ENCODE data around the gene SERPINA9. TPM values are rescaled to one million over a fixed set of nuclear protein-coding genes. Genes with fewer than 3 reads are reported as not detected.

SERPINA9 gene
- total and polyA plus RNA-seq, 2 of the 8 experiments (the other 6 are each of a cell fraction or from before 2014, with no cell fraction given): not detected

GRCh38 chr14:94517248-94517640 lies 41.2 kb upstream of the SERPINA9 start:
- no peak overlapping the region for H2BK15ac ChIP-seq (ENCODE audit: low read length)
- no peak for TF ChIP-seq NANOG (IDR thresholded peaks at IDR 0.05; ENCODE audit: insufficient read depth, low read depth, low read length, poor library complexity, severe bottlenecking)
- 0 out of 2 replicates have a peak, but pooled peaks have one; percentile 21 for TF ChIP-seq JUND (IDR thresholded peaks at IDR 0.05; ENCODE audit: low read length)
- peaks cover 14% of the 10 kb centered on the region; the same call in 1 of the 2 replicates for H3K23me2 ChIP-seq (ENCODE audit: low read depth, low read length)
- no peak overlapping the region for H3K4ac ChIP-seq (replicated peaks; ENCODE audit: insufficient read length, low read depth, low read length)
- no peak overlapping the region for H2AK5ac ChIP-seq (ENCODE audit: low read depth, low read length)
- H2BK12ac ChIP-seq (ENCODE audit: low read depth, low read length): no peak overlapping the region; the same call in 1 of the 2 replicates
- no peak overlapping the region for H2AFZ ChIP-seq (ENCODE audit: low read length)
- no peak overlapping the region for H3K4me3 ChIP-seq (ENCODE audit: extremely low read depth in 1 of 4, insufficient read depth in 2 of 4, low read depth in 3 of 4, low read length in 4 of 4)
- H3K23ac ChIP-seq (ENCODE audit: insufficient read length): no peak overlapping the region
- no peak overlapping the region for H2BK120ac ChIP-seq (replicated peaks; ENCODE audit: low read depth, low read length)
- H3K14ac ChIP-seq (ENCODE audit: insufficient read length): no peak overlapping the region
- no peak overlapping the region for H3K18ac ChIP-seq (ENCODE audit: extremely low read depth, low read length)
- H4K20me1 ChIP-seq (replicated peaks in 1 of 2; ENCODE audit: control insufficient read depth in 1 of 2, insufficient read depth in 2 of 2, low read length in 2 of 2): peaks cover 0 to 5% of the 10 kb centered on the region in 2 experiments
- no peak overlapping the region for H2BK5ac ChIP-seq (ENCODE audit: low read depth, low read length)
- H3K4me1 ChIP-seq (replicated peaks in 1 of 4; ENCODE audit: control insufficient read depth in 3 of 4, insufficient read depth in 4 of 4, low read length in 3 of 4): peaks cover 0 to 12% (median 3%) of the 10 kb centered on the region in 4 experiments; a peak in 4 of 7 replicates
- peak overlapping the region; percentile 52 for H4K91ac ChIP-seq (replicated peaks; ENCODE audit: insufficient read length, low read length)
- 0 out of 4 replicates have a peak overlapping the region, but pooled peaks of 1 of the 2 experiments have one; percentile 4 for H3K4me2 ChIP-seq (ENCODE audit: insufficient read depth in 1 of 2, low read depth in 2 of 2, low read length in 2 of 2)
- FAIRE-seq (no peak), DNase-seq (ENCODE audit: low read depth in 1 of 2, low spot score in 2 of 2) (no peak)
- H3K9ac ChIP-seq (replicated peaks in 1 of 4; ENCODE audit: extremely low read depth in 1 of 4, low read depth in 3 of 4, low read length in 3 of 4): no peak overlapping the region
- H3K79me1 ChIP-seq (ENCODE audit: low read depth, low read length): no peaks in the 10 kb centered on the region
- no peaks in the 10 kb centered on the region for H3K36me3 ChIP-seq (ENCODE audit: control insufficient read depth in 2 of 4, insufficient read depth in 4 of 4, low read length in 3 of 4)
- H3K9me3 ChIP-seq (ENCODE audit: insufficient read depth in 2 of 2, low read depth in 1 of 2, low read length in 1 of 2): peaks cover 0 to 3% of the 10 kb centered on the region in 2 experiments; a peak in 1 of 4 replicates
- H2BK20ac ChIP-seq (ENCODE audit: low read length): peak overlapping the region; percentile 40; the same call in 1 of the 2 replicates
- CTCF ChIA-PET (ENCODE audit: partially characterized antibody): interaction anchor here (0.7 to 2.4 kb wide), 5 partner anchors 29 to 693 kb away, joined by 3 to 10 read pairs (median 4); no protein-coding TSS in a partner anchor
- POLR2A ChIA-PET (ENCODE audit: partially characterized antibody): no interaction called here
- no peak overlapping the region for H4K8ac ChIP-seq (ENCODE audit: extremely low read depth, insufficient read depth, low read length)
- no peak overlapping the region for H3K56ac ChIP-seq (replicated peaks; ENCODE audit: insufficient read length, low read depth, low read length)
- no peak overlapping the region for H3K27ac ChIP-seq (ENCODE audit: low read depth, low read length)
- H4K5ac ChIP-seq (ENCODE audit: insufficient read length, low read depth, low read length): no peak overlapping the region
- H3K27me3 ChIP-seq (replicated peaks in 1 of 4; ENCODE audit: control insufficient read depth in 3 of 4, extremely low read depth in 1 of 4, insufficient read depth in 3 of 4, low read length in 3 of 4): no peaks in the 10 kb centered on the region
- WGBS, 2 experiments (ENCODE audit: extremely low coverage in 1 of 2, insufficient coverage in 1 of 2, insufficient read length in 1 of 2, insufficient replicate concordance in 2 of 2, low coverage in 1 of 2, low lambda C conversion rate in 2 of 2, missing lambda C conversion rate in 1 of 2): 72% methylated on average over 10 of the region's 10 CpGs; no CpG with 5 or more reads in 1 of the 2 experiments
- H3K79me2 ChIP-seq (ENCODE audit: control insufficient read depth in 1 of 2, insufficient read depth in 2 of 2, low read length in 2 of 2): no peaks in the 10 kb centered on the region

Data from H1 (cell line).